NCI-H82 (cell line): Measurements from ENCODE around the gene CYFIP1.

Experiments used
- DNase-seq: peaks from one replicate; lab custom pipeline; 2025; lab: John Stamatoyannopoulos, UW

The CYFIP1 gene

DNA sequence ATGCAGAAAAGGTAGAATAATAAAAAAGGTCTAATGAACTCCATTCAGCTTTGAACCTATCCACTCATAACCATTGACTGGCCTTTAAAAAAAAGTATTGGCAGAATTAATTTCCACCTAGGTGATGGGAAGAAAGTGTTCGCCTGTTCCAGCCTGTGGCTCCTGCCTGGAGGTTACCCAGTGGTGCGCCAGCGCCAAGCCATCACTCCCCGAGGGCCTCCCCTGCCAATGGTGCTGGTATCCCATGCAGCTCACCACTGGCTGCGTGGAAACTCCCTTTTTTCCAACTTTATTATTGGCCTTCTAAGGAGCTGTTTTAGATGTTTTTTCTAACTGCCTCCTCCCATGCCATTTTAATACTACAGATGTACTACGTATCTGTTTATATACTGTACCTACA lies 112.3 kb downstream of the CYFIP1 start:
- DNase-seq = no peak

DNA sequence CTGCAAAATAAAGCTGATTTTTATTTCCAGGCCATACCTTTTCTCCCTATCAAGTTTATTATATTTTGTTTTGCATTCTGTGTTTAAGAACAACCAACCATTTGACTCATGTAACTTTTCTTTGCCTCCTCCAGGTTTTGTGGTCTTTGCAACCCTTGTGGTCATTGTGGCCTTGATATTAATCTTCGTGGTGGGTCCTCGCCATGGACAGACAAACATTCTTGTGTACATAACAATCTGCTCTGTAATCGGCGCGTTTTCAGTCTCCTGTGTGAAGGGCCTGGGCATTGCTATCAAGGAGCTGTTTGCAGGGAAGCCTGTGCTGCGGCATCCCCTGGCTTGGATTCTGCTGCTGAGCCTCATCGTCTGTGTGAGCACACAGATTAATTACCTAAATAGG lies 114.1 kb downstream of the CYFIP1 start:
- DNase-seq = no peak

DNA sequence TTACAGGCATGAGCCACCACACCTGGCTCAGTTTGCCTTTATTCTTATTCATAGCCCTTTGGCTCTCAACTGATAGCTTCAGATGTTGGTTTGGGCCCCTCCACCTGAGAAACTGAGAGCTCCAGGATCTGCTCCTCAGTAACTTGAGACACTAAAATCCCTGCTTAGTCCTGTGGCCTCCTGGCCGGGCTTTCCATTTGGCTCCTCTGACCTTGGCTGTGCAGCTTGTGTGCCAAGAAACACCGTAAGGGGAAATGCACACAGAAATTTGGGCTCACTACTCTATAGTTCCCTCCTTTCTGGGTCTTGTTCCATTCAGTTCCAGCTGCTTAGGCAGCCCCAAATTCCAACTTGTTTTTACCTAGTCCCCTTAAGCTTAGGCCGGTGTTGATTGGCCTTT lies 116.8 kb downstream of the CYFIP1 start:
- DNase-seq = no peak

DNA sequence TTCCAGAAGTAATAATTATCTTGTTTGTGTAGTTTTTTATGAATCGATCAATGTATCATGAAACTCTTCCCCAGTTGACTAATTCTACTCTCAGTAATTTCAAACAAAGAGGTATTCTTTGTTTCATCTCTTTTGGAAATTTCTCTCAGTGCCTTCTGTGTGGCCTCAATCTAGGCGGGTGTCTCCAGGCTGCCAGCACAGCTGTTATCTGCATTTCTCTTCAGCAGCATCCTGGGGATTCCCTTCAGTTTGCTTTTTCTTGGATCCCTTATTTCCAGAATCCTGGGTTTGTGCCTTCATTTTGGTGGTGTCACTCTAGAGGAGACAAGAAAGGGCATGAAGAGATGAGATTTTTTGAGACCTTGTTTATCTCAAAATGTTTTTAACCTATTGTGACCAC lies 119.0 kb downstream of the CYFIP1 start:
- DNase-seq = no peak

DNA sequence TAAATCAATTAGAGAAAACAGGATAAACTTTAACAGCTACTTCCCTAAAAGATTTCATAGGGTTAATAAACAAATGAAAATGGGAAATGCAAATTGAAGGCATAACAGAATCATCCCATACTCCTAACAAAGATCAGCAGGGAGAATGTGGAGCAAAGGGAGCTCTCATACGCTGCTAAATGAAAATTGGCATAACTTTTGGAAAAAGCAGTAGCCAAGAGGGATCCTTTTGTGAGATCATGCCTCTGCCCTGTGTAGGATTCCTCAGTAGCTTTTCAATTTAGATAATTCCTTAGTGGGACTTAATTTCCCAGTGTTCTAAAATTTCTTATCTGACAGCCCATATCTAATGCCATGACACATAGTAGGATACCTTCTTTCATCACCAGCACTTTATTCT lies 123.5 kb downstream of the CYFIP1 start:
- no peak for DNase-seq

DNA sequence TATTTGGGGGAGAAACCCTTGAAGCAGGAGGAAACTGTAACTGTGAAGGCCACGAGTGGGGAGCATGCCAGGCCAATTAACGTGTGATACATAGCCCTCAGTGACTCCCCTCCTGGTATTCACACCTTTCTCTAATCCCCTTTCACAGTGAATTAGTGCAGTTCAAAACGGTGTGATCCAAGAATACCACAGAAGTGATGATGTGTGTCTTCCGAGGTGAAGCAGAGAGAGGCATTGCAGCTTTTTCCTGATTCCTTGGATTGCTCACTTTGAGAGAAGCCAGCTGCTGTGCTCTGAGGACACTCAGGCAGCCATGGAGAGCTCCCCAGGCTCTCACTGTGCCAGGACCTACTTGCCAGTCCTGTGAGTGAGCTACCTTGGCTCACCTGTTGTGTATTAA lies 124.4 kb downstream of the CYFIP1 start:
- no peak for DNase-seq

DNA sequence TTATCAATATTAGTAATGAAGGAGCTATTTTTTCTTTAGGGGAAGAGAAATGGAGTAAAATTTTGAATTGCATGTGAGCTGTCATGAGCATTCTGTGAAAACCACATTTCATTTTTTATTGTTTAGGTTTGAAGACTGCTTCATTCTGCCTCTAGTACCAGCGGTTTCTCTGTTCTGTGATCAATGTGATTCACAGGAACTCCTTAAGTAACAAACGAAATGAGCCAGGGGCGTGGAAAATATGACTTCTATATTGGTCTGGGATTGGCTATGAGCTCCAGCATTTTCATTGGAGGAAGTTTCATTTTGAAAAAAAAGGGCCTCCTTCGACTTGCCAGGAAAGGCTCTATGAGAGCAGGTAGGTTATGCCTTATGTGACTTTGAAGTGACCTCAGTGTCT lies 128.7 kb downstream of the CYFIP1 start:
- DNase-seq = no peak

DNA sequence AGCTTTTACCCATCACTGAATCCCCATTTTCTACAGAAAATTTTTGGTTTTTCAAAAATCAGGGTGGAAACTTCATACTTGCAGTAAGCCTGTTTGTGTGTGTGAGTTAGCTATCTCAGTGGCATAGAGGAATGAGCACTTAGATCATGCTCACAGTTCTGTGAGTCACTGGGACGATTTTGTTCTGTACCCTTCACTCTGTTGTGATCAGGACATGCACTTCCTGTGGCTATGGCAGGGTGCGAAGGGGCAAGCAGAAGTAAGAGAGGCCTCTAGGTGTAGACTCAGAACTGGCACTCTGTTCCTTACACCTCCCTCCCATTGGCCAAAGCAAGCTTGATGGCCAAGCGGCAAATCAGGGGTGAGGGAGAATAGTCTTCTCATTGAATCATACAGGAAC lies 130.1 kb downstream of the CYFIP1 start:
- no peak for DNase-seq

DNA sequence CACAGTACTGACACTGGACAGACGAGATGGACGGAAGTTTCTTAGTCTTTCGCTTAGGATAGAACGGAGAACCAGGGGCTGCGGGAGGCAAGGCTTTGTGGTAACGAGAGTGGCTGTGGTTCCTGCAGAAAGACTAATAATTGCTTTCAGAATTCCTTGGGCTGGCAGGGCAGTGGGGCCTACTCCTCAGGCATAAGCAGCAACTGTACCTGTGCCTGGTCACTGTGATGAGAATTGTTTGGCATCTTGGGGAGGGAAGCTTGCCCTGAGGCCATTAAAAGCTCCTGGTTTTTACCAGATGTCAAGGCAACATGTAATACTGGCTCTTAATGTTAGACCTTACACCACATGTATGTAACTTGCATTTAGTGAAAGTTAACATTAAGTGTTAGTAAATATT lies 134.1 kb downstream of the CYFIP1 start:
- DNase-seq = no peak

DNA sequence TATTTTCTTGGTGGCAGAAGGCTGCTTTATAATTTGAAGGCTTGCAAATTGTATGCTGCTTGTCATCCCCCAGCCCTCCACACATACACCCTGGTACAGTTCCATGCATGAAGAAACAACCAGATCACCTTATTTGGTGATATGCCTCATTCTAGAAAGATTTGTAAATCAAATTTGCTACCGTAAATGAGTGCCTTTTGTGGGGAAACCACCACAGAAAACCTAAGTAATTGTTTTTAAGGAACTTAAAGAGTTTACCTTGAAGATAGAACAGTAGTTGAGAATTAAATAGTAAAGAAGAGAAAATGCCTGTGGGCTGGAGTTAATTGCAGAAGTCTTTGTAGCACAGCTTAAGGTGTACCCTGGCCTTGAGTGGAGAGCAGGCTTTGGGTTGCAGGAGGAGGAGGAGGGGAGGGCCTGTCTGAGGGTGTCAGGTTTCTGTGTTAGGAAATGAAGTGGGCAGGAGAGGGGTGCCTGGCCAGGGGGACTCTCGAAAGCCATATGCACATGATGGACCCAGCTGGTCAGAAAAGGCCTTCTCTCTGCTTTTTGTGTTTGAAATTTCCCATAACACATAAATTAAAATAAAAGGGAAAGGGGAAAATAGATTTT lies 134.8 kb downstream of the CYFIP1 start:
- no peak for DNase-seq

DNA sequence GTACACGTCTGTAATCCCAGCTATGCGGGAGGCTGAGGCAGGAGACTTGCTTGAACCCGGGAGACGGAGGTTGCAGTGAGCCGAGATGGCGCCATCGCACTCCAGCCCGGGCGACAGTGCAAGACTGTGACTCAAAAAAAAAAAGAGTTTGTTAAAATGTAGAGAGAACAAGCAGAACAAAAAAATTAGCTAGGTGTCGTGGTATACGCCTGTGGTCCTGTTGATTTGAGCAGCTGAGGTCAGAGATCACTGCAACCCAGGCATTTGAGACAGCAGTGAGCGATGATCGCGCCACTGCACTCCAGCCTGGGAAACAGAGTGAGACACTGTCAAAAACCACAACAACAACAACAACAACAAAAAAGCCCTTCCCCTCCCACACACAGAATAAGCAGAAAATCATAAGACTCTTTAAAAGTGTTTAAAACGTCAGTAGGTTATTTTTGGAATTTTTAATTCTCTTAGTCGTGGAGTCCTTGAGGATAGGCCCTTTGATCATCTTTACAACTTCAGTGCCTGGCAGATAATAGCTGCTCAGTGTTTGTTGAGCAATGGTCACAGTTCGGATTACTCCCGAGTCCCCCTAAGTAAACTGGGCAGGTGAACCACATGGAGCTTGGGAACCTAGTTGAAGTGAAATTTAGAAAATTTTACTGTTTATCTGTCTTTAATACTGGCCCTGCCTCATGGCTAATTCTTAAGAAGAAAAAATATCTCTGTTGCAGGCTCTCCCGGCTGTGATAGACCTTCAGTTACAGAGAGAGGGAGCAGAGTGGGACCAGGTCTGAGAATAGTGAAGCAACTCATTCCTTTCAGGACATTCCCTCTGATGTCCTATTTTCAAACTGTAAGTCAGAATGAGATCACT lies 135.5 kb downstream of the CYFIP1 start:
- no peak for DNase-seq

DNA sequence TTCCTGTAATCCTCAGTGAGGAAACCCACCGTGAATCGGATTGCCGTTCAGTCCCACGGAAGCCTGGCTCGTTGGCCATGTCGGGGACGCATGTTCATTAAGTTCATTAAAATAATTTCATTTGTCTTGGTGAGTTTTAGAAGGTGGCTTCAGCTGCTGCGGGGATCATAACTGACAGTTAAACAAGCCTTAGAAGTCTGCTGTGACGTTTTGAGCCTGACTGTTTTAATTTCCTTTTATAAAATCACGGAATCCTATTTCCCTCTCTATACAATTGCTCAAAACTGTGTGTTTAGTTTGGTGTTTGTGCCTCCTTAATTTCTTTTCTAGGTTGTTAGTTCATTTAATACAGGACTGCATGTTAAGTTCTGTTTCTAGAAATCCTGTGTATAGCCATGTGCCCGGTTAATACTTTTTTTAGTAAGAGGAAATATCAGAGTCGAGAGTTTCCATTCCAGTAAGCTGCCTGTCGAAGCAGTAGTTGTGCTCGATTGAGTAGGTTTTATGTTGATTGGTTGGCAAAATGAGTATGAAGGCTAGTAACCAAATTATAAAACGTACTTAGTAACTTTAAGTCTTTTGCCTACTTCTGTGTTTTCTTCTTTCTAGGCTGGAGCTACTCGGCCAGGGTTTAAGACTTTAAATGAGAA lies 141.0 kb downstream of the CYFIP1 start:
- DNase-seq = peak; percentile 4

DNA sequence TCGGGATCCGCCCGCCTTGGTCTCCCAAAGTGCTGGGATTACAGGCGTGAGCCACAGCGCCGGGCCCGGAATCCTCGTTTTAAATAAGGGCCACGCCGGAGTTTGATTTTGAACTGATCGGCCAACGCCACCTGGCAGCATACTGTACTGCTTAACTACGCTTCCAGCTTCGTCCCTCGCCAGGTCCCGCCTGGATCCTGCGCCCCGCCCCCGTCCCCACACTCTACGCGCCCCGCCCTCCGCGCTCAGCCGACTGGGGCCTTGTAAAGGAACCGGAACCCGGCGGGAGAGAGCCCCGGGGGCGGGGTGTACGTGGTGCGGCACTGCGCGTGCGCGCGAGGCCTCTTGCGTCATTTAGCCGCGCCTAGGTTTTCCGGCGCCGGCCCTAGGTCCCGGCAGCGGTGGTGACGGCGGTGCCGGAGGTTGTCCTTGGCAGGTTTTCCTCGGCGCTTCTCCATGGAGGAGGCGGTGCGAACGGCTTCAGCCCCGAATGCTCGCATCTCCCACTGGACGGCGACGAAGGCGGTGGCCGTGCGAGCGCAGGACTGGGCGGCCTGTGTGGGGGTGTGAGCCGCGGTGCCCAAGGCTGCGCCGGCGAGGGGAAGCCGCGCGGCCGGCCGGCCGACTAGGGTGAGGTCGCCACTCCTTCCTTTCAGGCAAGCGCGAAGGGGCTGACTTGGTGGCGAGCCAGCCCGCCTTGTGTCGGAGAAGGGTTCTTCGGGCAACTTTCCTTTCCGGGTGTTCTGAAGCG lies 141.7 kb downstream of the CYFIP1 start, which contains the start of gene NIPA2:
Gene NIPA2 (plus strand): TSS at position 375 of the 751 bp plus-strand sequence. CDS start 13,066 bp downstream, outside the sequence.
- DNase-seq = peak; percentile 99

DNA sequence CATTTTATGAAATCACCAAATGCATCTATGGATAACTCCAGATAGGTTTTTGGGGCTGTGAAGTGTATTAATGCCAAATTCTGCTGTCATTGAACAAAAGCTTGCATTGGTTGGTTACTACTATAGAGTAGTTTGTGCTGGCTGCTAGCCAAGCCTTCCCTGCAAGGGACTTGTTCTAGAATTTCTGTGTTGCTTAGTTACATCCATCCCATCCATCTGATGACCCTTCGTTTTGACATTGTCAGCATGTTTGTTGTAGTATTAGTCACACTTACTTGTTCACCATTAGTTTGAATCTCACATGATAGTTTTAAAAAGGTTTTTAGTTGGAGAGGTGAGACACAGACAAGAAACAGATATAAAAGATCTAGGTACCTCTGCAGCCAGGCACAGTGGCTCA lies 148.7 kb downstream of the CYFIP1 start:
- no peak for DNase-seq

DNA sequence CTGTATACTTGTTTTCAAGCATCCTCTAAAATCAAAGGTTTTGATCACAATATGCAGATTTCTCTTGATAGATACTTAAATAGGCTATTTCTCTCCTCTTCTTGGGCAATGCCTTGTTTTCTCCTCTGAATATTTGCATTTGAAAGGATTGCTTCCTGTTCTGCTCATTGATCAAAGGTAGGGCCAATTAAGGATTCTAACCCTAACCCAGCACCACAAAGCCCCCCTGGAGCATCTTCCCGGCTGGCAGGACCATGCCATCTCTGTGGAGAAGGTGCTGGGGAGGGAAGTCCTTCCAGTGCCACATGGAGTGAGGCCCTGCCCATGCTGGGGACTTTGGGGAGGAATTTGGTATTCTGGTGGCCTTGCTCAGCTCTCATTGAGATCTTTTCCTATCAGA lies 153.0 kb downstream of the CYFIP1 start:
- no peak for DNase-seq

DNA sequence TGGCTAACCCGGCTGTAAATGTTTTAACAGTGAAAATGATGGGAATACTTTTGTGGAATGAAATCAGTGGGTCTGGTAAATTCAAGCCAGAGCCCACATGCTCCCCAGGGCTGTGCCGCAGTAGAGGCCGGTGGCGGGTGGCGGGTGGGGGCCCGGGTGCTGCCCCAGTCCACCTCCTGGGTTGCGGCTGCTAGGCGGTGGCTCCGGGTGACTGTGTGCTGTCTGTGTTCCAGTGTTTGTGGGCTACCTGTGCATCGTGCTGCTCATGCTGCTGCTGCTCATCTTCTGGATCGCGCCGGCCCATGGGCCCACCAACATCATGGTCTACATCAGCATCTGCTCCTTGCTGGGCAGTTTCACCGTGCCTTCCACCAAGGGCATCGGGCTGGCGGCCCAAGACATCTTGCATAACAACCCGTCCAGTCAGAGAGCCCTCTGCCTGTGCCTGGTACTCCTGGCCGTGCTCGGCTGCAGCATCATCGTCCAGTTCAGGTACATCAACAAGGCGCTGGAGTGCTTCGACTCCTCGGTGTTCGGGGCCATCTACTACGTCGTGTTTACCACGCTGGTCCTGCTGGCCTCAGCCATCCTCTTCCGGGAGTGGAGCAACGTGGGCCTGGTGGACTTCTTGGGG lies 156.6 kb downstream of the CYFIP1 start:
- no peak for DNase-seq

DNA sequence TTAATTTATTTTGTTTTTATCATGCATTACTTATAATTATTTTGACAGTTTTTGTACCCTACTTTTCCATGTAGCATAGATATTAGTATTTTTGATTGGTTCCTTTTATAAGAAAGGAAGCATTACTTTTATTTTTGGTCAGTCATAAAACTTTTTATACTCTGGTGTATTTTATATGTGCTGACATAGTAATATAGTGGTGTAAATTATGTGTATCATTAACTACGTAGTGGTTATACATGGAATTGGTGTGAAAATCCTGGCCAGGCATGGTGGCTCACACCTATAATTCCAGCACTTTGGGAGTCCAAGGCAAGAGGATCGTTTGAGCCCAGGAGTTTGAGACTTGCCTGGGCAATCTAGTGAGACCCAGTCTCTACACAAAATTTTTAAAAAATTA lies 160.5 kb downstream of the CYFIP1 start:
- no peak for DNase-seq
